DMS53 (cell line): ENCODE data around the gene OR6B3.
"Not testable (repeated sequence)": the region's sequence is repeated elsewhere in the genome, so short reads cannot be mapped to it uniquely, and the experiment has no call there.

Experiments
- DNase-seq: peaks from one replicate; lab custom pipeline; 2025; lab: John Stamatoyannopoulos, UW

The OR6B3 gene

DNA sequence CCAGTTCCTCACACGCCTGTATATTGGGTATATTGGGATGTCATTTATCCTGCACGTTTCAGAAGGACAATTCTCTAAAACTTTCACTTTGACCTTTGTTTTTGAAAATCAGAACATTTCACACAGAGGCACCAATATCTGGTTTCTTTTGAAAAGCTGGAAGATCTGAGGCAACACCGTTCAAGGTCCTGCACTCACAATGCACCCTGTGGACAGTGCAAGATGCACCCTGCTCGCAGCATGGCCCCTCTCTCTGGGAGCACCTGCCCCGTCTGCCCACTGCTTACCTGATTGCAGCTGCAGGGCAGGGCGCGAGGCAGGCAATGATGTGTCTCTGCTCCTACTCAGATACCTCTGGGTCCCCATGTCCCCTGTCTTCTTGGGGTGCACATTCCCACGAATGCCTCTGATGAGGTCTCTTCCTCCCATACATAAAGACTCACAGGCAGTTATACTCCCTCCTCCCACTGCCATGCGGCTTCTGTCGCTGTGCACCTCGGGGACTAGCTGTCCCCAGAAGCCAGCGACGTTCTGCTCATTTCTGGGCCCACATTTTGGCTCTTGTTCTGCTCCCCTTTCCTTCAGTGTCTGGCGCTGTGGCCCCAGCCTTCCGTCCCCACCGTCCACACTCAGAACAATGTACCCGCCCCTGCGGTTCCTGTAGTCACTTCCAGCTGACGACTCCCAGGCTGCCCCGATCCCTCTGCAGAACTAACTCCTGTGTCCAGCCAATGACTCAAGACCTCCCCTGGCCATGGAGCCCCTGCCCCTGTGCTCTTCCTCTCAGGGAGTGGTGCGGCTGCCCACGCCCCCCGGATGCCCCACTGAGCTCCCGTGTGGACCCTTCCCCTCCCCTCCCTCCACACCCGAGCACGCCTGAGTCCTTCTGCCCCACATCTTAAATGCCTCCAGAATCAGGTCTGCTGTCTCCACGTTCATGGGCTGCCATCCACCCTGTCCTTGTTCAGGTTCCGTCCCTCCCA lies at the start of gene OR6B3:
Gene OR6B3, minus strand, starts transcription at position 349 of the 983 bp plus-strand sequence.
- no peak for DNase-seq

DNA sequence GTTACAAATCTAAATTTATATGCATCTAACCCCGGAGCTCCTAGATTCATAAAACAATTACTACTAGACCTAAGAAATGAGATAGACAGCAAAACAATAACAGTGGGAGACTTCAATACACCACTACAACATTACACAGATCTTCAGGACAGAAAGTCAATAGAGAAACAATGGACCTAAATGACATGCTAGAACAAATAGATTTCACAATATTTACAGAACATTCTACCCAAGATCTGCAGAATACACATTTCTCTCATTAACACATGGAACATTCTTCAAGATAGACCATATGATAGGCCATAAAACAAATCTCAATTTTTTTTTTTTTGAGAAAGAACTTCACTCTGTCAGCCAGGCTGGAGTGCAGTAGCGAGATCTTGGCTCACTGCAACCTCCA lies 45.0 kb upstream of the OR6B3 start:
- no peak for DNase-seq

DNA sequence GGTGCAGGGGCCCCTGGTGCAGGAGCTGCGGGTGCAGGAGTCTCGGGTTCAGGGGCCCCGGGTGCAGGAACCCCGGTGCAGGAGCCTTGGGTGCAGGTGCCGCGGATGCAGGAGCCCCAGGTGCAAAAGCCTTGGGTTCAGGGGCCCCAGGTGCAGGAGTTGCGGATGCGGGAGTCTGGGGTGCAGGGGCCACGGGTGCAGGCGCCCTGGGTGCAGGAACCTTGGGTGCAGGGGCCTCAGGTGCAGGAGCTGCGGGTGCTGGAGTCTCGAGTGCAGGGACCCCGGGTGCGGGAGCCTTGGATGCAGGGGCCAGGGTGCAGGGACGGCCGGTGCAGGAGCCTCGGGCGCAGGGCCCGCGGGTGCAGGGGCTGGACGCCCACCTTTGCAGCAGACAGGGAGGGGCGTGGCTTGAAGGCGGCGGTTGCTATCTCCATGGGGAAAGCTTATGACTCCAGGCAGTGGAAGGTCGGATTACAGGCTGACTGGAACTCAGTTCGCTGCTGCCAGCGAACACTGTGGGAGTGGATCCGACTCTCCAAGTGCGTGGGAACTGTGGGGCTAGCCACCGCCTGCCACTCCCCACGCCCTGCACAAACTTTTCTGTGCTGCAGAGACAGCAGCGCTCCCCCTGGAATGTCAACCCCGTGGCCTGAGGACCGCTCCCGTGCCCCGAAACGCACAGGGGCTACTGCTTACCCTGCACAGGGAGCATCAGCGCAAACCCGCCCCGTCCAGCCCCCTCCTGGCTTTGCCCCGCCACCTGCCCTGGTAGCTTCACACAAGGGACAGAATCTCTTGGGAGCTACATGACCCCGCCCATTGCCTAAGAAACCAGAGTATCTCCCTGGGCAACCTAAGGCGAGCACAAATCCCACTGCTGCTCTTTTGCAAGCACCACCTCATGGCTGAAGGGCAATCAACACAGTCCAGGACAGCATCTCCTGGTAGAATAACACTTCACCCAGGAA lies 42.5 kb upstream of the OR6B3 start:
- DNase-seq: no peak

DNA sequence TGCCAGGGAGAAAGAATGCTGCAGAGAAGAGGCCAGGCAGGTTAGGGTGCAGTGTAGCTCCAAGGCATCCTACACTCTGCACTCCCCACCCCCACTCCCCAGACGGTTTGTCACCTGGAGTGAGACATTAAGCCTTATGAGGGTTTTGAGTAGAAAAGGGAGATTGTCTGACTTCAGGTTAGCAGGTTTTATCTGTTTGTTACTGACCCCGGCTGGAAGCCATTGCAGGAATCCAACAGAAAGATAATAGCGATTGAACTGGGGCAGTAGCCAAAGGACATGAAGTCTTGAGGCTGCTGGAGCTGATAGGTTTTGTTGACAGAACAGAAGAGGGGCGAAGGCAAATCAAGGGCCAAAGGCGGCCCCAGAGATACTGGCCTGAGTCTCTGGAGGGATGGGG lies 36.0 kb upstream of the OR6B3 start:
- no peak for DNase-seq

DNA sequence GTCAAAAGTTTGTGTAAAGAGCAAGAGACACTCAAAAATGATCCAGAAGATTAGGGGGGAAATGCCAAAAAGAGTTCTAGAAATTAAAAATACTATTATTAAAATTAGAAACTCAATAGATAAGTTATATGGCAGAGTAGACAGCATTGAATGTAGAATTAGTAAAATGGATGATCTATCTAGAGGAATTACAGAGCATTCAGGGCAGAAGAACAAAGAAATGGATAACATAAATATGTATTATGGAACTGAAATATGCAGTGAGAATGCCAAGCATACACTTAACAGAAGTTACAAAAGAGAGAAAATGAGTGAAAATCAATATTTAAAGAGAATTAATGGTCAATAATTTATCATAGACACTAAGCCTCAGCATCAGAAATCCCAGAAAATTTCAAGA lies 33.2 kb upstream of the OR6B3 start:
- no peak for DNase-seq

DNA sequence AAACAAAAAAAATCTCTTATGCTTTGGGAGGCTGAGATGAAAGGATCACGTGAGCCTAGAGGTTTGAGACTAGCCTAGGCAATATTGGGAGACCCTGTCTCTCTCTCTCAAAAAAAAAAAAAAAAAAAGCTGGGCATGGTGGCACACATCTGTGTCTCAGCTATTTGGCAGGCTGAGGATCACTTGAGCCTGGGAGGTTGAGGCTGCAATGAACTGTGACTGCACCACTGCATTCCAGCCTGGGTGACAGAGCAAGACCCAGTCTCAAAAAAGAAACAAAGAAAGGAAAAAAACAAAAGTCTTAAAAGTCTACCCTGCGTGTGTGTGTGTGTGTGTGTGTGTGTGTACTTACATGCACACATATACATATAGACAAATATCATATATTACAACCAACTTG lies 25.3 kb upstream of the OR6B3 start:
- no peak for DNase-seq

DNA sequence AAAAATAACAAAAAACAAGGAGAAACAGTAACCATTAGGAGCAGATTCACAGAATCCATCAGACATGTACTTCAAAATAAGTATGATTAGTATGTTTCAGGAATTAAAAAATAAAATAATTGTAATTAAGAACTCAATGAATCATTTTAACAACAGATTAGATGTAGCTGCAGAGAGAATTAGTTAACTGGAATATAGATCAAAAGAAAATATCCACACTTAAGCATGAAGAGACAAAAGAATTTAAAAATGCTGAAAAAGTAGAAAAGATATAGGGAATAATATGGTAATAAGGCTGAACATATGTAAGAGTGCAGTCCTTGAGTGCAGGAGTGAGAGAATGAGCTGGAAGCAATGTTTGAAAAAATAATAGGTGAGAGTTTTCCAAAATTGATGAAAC lies 24.1 kb upstream of the OR6B3 start:
- DNase-seq: no peak

DNA sequence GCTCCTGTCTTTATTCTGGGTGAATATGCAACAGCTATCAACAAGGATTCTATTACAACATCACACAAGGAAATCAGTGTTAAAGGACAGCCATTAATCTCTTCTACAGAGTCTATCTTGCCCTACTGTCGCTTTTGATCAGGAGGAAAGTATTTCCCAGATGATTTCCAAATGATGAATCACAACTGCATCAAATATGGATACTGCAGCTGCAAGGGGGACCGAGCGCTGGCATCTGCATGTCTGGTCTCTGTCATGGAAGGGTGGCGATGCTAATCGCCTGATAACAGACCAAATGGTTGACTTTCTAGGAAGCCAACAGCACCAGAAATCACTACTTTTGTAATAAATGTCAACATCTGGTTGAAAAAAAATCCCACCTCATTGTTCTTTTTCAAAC lies 21.2 kb upstream of the OR6B3 start:
- no peak for DNase-seq

DNA sequence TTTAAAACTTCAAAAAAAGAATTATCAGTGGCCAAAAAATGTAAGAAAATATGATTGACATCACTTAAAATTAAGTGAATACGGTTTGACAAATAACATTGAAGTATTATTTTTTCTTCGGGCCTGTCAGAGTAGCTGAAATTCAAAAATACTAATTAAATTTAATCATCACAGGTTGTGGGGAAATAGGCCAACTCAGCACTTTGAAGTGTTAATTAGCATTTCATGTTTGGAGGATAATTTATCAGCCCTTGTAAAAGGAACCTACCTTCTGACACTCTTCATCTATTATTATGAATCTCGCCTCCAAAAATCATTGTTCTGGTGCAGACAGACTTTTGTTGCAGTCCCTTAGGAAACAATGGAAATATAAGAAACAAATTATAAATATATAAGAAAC lies 17.6 kb upstream of the OR6B3 start:
- DNase-seq: no peak

DNA sequence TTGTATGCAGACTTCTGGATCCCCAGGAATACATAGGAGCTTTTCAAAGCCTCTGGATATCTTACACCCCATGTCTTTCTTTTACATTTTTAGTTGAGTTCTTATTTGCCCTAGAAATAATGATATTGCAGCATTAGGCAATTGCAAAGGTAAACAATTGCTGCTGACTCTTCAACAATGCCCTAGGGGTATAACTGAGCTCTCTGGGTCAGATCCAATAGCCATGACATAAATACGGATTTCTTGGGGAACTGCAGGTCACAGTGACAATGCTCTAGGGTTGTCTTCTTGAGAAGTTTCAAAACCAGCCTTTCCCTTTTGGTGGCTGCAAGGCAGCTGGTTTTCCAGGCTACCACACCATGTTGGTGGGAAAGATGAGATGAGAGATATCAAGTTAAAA lies 16.5 kb upstream of the OR6B3 start:
- no peak for DNase-seq

DNA sequence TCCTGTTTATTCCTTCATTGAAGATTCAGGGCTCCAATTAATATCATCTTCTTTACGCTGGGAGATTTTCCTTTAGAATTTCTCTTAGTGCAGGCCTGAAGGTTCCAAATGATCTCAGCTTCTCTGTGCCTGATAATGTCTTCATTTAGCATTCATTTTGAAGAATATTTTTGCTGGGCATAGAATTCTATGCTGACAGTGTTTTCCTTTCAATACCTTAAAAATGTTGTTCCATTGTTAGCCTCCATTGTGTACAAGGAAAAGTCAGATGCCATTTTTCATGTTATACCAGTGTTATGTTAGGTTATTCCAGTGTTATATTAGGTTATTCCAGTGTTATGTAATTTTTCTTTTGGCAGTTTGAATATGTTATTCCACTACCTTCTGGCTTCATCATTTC lies 14.9 kb upstream of the OR6B3 start:
- DNase-seq: no peak

DNA sequence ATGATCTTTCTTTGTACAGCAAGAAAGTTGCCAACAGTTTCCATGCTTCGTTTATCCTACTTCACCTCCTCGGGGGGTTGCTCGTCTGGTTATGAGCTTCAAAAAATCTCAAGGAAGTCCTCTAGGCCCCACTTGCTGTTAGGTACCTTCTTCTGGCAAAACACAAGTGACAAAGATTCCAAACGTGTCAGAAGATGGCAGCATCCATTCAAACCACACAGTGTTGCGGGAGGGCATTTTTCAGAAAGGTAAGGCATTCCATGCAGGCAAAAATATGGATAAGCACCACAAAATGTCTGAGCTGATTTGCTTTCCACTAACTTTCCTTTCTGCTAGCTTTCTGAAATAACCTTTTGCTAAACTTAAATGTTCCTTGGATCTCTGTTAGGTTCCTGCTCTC lies 13.2 kb upstream of the OR6B3 start:
- no peak for DNase-seq

DNA sequence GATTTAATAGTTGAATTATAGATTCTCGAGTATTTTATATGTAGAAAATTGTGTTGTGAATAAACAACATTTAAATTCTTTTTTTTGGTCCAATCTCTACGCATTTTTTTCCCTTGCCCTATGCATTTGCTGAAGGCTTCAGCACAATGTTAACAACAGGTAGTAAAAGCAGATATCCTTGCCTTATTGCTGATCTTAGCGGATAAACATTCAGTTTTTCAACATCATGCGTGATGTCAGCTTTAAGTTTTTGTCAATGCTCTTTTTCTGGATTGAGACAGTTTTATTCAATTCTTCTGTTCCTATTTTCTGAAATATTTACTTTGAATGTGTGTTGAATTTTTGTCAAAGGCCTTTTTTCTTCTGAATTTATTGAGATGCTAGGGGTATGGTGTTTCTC lies 11.6 kb upstream of the OR6B3 start:
- no peak for DNase-seq

DNA sequence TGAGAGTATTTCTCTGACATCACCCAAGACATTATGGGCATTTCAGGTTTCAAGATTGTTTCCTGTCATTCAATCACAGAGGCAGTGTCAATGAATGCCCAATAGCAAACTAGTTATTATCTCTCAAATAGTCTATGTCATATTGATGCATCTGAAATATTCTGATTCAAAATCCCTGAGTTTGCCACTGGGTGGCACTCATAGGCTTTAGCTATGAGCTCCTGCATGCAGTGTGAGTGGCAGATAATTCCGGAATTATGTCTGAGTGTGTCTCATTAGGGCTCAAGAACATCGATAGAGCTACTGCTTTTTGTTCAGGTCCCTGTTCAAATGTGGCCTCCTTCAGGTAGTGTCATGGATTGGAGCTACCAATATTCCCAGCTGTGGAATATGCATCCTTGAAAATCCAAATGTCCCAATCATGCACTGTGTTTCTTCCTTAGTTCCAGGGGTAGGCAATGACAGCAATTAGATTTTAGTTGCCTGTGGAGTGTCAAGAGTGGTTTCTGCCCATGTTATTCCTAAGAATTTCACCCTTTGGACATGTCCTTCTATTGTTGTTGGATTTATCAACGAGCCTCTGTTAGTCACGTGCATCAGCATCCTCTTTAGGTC lies 7.8 kb upstream of the OR6B3 start:
- peak; percentile 83 for DNase-seq

DNA sequence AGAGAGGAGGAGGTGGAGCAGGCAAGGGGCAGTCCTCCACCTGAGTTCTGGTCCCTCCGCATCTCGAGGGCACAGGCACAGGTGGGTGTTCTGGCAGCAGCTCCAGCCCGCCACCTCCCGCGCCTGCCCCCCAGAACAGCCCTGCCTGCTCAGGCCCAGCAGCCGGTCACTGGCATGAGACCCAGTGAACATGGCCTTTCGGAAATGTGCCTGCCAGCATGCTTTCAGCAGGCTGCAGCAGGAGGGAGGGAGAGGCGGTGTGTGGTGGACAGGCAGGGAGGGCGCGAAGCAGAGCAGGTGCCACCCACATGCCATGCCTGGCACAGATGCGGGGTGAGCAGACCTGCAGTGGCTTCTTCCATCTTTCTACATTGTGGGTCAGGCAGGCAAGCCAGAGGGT lies 3.4 kb upstream of the OR6B3 start:
- no peak for DNase-seq

DNA sequence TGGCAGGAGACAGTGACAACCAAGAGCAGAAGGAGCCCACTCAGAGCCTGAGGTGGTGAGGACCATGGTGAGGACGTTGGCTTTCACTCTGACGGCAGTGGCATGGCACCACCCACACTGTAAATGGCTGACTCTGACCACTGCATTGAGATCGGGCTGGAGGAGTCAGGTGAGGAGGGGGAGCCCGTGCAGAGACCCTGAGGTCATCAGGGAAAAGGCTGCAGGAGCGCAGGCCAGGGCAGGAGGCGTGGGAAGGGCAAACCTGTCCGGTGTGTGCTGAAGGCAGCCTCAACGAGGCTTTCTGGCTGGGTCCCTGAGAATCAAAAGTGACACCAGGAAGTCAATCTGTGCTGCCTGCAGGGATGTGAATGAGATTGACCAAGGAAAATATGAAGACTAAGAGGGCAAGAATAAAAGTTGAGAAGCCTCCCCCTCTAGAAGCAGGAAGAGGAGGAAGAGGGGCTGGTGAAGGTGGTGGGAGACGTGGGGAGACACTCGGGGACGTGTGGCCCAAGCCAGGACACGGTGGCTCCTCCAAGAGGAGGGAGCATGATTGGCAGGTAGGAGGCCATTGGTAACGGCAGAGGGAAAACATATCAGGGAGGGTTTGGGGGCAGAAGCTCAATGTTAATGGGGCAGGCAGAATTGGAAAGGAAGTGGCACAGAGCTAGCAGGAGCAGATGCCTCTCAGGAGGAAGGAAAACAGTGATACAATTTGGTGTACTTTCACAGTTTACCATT lies 2.0 kb upstream of the OR6B3 start:
- DNase-seq: no peak

DNA sequence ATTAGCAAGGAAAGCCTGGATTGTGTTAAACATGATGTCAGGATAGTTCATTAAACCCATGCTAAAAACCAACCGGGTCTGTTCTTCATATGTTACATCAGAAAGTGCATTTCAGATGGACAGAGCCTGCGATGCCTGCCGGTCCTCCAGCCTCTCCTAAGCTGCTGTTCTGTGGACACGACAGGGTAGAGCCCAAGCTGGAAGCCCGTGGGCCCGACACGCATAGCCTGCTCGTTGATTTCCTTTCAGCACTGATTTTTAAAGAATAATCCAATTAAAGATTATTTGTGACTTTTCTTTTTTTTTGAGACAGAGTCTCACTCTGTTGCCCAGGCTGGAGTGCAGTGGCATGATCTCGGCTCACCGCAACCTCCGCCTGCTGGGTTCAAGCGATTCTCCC lies 797 bp downstream of the OR6B3 start:
- DNase-seq: no peak

DNA sequence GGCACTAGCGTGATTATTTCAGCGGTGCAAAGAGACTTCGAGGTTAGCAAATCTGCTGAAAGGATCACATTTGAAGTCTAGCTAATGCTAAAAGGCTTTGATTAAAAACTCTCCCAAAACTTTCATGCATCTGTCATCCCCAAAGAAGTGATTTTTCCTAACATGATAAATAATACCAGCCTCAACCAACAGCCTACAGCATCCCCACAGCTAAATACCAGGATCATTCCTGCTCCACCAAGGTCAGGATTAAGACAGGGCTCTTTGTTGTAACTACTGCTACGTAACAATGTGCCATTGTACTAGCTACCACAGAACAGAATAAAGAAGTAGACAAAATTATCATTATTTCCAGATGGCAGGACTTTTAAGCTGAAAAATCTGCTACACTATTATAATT lies 1.6 kb downstream of the OR6B3 start:
- no peak for DNase-seq

DNA sequence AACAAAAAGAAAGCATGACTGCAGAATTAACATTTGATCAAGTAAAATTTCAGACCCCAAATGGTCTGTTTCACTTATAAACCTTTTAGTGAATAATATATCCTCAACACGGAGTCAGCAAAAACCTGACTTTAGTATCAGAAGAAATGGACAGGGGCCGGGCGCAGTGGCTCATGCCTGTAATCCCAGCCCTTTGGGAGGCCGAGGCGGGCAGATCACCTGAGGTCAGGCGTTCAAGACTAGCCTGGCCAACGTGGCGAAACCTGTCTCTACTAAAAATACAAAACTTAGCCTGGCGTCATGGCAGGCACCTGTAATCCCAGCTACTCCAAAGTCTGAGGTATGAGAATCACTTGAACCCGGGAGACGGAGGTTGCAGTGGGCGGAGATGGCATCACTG lies 3.0 kb downstream of the OR6B3 start:
- no peak for DNase-seq

DNA sequence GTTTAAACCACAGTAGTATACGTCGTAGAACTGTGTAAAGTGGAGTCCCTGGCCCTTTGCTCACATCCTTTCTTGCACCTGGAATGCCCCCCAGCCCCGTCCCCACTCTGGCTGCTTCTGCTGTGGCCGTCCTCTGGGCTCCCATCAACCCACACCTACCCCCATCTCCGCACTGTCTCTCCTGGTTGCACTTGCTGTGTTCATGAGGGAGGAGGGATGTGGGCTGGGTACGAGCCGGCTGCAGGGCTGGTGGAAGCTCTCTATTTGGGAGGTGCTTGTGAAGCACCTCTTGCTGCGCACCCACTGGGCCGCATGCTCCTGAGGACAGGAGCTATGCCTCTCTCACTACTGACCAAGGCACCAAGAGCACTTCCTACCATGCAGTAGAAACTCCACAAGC lies 5.1 kb downstream of the OR6B3 start:
- no peak for DNase-seq

DNA sequence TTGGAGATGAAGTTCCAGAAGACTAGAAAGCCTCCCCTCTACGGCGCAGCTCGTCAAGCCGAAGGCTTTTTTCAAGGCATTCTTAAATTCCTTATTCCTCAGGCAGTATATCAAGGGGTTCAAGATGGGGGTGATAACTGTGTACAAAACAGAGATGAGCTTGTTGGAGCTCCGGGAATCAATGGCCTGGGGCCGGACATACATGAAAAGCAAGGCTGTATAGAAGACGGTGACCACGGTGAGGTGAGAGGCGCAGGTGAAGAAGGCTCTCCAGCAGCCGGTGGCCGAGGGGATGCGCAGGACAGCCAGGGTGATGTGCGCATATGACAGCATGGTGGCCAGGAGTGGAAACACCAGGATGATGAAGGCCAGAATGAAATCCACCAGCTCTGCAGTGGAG lies 8.2 kb downstream of the OR6B3 start:
- no peak for DNase-seq

DNA sequence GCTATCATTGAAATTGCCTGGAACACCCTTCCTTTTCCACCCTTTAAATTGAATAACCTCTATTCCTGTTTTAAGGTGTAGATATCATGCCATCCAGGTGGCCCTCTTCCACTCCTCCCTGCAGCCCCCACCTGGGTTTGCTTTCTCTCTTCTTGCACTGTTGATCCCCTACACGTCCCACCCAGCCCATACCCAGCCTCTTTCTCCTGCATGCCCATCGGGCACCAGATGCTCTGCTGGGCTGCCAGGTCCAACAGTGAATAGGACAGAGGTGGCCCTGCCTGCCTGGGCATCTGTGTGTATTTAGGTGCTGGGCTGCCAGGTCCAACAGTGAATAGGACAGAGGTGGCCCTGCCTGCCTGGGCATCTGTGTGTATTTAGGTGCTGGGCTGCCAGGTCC lies 9.2 kb downstream of the OR6B3 start:
- not testable (repeated sequence) for DNase-seq
